Measurements from ENCODE around the gene EMID1. TPM values are rescaled to one million over a fixed set of nuclear protein-coding genes. Genes with fewer than 3 reads are reported as not detected.

The EMID1 gene
- total RNA-seq, 2 experiments from 2014 or later, result not detected

GRCh38 chr22:29259253-29259899 lies 53.7 kb downstream of the EMID1 start:
- H3K4me2 ChIP-seq (ENCODE audit: low read length), result no peak overlapping the region
- H4K20me1 ChIP-seq (ENCODE audit: insufficient read depth, low read length), result no peaks in the 10 kb centered on the region
- no peak for DNase-seq (ENCODE audit: low spot score)
- H3K9me3 ChIP-seq (ENCODE audit: low read length), result no peaks in the 10 kb centered on the region
- no peak overlapping the region for H3K4me3 ChIP-seq (ENCODE audit: low read depth, low read length, poor library complexity, severe bottlenecking)
- ChIA-PET CTCF (ENCODE audit: unreplicated experiment) (no interaction called here), POLR2A (no interaction called here)
- intact Hi-C loops (cut with micrococcal nuclease; ENCODE audit: unreplicated experiment), result no loop called here
- no peak overlapping the region for H2AFZ ChIP-seq (ENCODE audit: low read length)
- H3K27ac ChIP-seq (ENCODE audit: low read depth, low read length, poor library complexity, severe bottlenecking), result no peak overlapping the region
- no peaks in the 10 kb centered on the region for H3K9me2 ChIP-seq (ENCODE audit: insufficient read depth, low read length)
- H3K4me1 ChIP-seq (ENCODE audit: insufficient read depth, low read length, poor library complexity, severe bottlenecking), result no peaks in the 10 kb centered on the region
- no TSS peak for BruUV-seq (replicated peaks)
- H3K36me3 ChIP-seq (ENCODE audit: insufficient read depth, low read length), result peaks cover 10% of the 10 kb centered on the region
- no peak for TF ChIP-seq CTCF (conservative IDR thresholded peaks at IDR 0.05; ENCODE audit: low read length)
- no peak for TF ChIP-seq EZH2phosphoT487 (IDR thresholded peaks at IDR 0.05; ENCODE audit: borderline replicate concordance, low read depth, low read length)
- no peaks in the 10 kb centered on the region for H3K79me2 ChIP-seq (ENCODE audit: insufficient read depth, low read depth, low read length)

DNA sequence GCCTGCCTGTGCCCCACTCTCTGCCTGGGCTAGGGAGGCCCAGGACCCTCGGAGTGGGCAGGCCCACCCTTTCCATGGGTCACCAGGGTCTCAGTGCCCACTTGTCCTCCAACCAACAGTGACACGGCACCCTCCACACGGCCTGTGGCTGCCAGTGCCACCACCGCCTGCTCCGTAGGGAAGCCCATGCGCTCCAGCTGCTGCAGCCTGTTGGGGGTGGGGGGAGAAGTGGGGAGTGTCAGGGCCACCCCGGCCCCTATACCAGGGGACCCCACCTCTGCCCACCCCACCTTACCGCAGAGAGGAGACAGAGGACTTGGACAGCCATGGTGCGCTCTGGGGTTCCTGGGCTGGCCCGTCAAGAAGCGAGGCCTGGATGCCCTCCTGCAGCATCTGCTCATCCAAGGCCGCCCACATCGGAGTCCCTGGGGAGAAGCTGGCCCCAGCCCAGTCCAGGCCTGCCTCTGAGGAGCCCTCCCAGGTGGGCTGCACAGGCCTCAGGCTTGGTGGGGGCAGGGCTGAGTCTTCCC lies 54.4 kb downstream of the EMID1 start:
- Histone ChIP-seq H3K9me2 (ENCODE audit: insufficient read depth, low read length) (no peaks in the 10 kb centered on the region), H3K4me1 (ENCODE audit: insufficient read depth, low read length, poor library complexity, severe bottlenecking) (no peaks in the 10 kb centered on the region), H3K79me2 (ENCODE audit: insufficient read depth, low read depth, low read length) (no peaks in the 10 kb centered on the region), H4K20me1 (ENCODE audit: insufficient read depth, low read length) (no peaks in the 10 kb centered on the region), H3K27ac (ENCODE audit: low read depth, low read length, poor library complexity, severe bottlenecking) (no peak overlapping the region), H3K4me3 (ENCODE audit: low read depth, low read length, poor library complexity, severe bottlenecking) (no peak overlapping the region), H3K4me2 (ENCODE audit: low read length) (no peak overlapping the region), H3K36me3 (ENCODE audit: insufficient read depth, low read length) (peaks cover 14% of the 10 kb centered on the region), H3K9me3 (ENCODE audit: low read length) (no peaks in the 10 kb centered on the region), H2AFZ (ENCODE audit: low read length) (no peak overlapping the region)
- DNase-seq (ENCODE audit: low spot score), result no peak
- intact Hi-C loops (cut with micrococcal nuclease; ENCODE audit: unreplicated experiment), result loop anchor here (10.0 kb wide), 2 partner anchors 515 to 1165 kb away; partner anchors contain the start of genes CHEK2, HSCB and MTFP1
- BruUV-seq (replicated peaks), result no TSS peak
- ChIA-PET CTCF (ENCODE audit: unreplicated experiment) (no interaction called here), POLR2A (no interaction called here)
- TF ChIP-seq EZH2phosphoT487 (IDR thresholded peaks at IDR 0.05; ENCODE audit: borderline replicate concordance, low read depth, low read length) (no peak), CTCF (conservative IDR thresholded peaks at IDR 0.05; ENCODE audit: low read length) (no peak)

DNA sequence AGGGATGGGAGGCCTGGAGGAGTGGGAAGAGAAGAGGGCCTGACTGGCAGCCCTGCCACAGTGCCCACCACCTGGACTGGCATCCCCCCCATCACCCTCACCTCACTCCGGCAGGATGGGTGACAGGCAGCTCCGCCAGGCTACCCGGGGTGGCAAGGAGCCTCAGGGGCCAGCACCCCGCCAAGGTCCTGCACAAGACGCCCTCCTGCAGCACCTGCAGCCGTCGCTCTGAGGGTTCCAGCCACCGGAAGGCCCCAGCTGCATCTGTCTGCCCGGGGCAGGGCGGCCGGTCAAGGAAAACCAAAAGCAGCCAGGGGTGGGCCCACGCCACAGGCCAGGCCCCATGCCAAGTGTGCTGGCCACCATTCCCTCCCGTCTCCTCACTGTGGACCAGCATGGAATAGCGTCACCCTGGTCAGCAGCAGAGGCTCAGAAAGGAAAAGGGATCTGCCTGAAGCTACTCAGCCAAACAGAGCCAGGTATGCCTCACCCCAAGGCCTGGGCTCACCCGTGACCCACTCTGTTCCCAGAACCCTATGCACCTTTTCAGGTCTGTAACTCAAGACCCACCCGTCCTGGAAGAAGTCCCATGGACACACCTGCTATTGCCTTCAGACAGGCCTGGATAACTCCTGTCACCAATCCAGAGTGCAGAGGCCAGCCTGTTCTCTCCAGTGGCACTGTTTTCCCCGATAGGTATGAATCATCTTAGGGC lies 55.1 kb downstream of the EMID1 start:
- intact Hi-C loops (cut with micrococcal nuclease; ENCODE audit: unreplicated experiment), result loop anchor here (10.0 kb wide), 2 partner anchors 516 to 1164 kb away; partner anchors contain the start of genes CHEK2, HSCB and MTFP1
- peaks cover 20% of the 10 kb centered on the region for H3K36me3 ChIP-seq (ENCODE audit: insufficient read depth, low read length)
- H3K4me2 ChIP-seq (ENCODE audit: low read length), result no peak overlapping the region
- H3K9me3 ChIP-seq (ENCODE audit: low read length), result no peaks in the 10 kb centered on the region
- no peak overlapping the region for H2AFZ ChIP-seq (ENCODE audit: low read length)
- POLR2A ChIA-PET, result no interaction called here
- H3K4me1 ChIP-seq (ENCODE audit: insufficient read depth, low read length, poor library complexity, severe bottlenecking), result no peaks in the 10 kb centered on the region
- H3K27ac ChIP-seq (ENCODE audit: low read depth, low read length, poor library complexity, severe bottlenecking), result no peak overlapping the region
- no peaks in the 10 kb centered on the region for H4K20me1 ChIP-seq (ENCODE audit: insufficient read depth, low read length)
- no TSS peak for BruUV-seq (replicated peaks)
- TF ChIP-seq CTCF (conservative IDR thresholded peaks at IDR 0.05; ENCODE audit: low read length), result no peak
- TF ChIP-seq EZH2phosphoT487 (IDR thresholded peaks at IDR 0.05; ENCODE audit: borderline replicate concordance, low read depth, low read length), result no peak
- H3K9me2 ChIP-seq (ENCODE audit: insufficient read depth, low read length), result no peaks in the 10 kb centered on the region
- no peak overlapping the region for H3K4me3 ChIP-seq (ENCODE audit: low read depth, low read length, poor library complexity, severe bottlenecking)
- DNase-seq (ENCODE audit: low spot score), result no peak
- CTCF ChIA-PET (ENCODE audit: unreplicated experiment), result no interaction called here
- peaks cover 1% of the 10 kb centered on the region; the same call in 1 of the 2 replicates for H3K79me2 ChIP-seq (ENCODE audit: insufficient read depth, low read depth, low read length)
